ENCODE results near the gene CALHM6. TPM values are rescaled to one million over a fixed set of nuclear protein-coding genes. Genes with fewer than 3 reads are reported as not detected.

CALHM6 gene
- total RNA-seq, 2 experiments from 2014 or later = 10.9 to 11.3 TPM

DNA sequence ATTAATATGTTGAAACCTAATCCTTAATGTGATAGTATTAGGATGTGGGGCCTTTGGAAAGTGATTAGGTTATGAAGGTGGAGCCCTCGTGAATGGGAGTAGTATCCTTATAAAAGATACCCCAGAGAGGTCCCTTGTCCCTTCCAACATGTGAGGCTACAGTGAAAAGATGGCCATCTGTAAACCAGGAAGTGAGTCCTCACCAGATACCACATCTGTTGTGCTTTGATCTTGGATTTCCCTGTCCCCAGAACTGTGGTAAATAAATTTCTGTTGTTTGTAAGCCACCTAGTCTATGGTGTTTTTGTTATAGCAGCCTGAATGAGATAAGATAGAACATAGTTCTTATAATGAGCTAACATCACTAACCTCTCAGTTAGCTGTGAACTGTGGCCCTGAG lies 16.6 kb upstream of the CALHM6 start:
- Mint-ChIP-seq H3K27me3 (peaks cover 3% of the 10 kb centered on the region), H3K36me3 (ENCODE audit: low read depth) (no peaks in the 10 kb centered on the region), H3K27ac (no peak overlapping the region), H3K9me3 (no peaks in the 10 kb centered on the region), H3K4me3 (no peak overlapping the region), H3K4me1 (ENCODE audit: low read depth) (peaks cover 9% of the 10 kb centered on the region)
- no peak for TF ChIP-seq CTCF (IDR thresholded peaks at IDR 0.05)
- ATAC-seq = no peak
- no peak for DNase-seq
- ChIA-PET CTCF (interaction anchor here (0.9 to 1.9 kb wide), 12 partner anchors 9 to 172 kb away, joined by 3 to 6 read pairs (median 4); partner anchors contain the start of gene CALHM6), POLR2A (interaction anchor here (2.2 kb wide), 1 partner anchor 165 kb away, joined by 7 read pairs; the partner anchor contains the start of gene TSPYL1)
- intact Hi-C loops (cut with micrococcal nuclease) = loop anchor here (5.0 kb wide), 1 partner anchor 88 kb away; no protein-coding TSS in a partner anchor

- H3K4me1 Mint-ChIP-seq (ENCODE audit: low read depth) = peaks cover 9% of the 10 kb centered on the region
- ChIA-PET POLR2A (interaction anchor here (2.2 kb wide), 1 partner anchor 165 kb away, joined by 7 read pairs; the partner anchor contains the start of gene TSPYL1), CTCF (interaction anchor here (0.9 to 1.9 kb wide), 10 partner anchors 9 to 172 kb away, joined by 3 to 6 read pairs (median 4); partner anchors contain the start of gene CALHM6)
- no peaks in the 10 kb centered on the region for H3K9me3 Mint-ChIP-seq
- no peaks in the 10 kb centered on the region for H3K36me3 Mint-ChIP-seq (ENCODE audit: low read depth)
- H3K27ac Mint-ChIP-seq = no peak overlapping the region
- H3K4me3 Mint-ChIP-seq = no peak overlapping the region
- ATAC-seq (no peak), DNase-seq (no peak)
- TF ChIP-seq CTCF (IDR thresholded peaks at IDR 0.05) = no peak
- H3K27me3 Mint-ChIP-seq = peaks cover 3% of the 10 kb centered on the region
- intact Hi-C loops (cut with micrococcal nuclease) = no loop called here
Measured at GRCh38 chr6:116445102-116445501, 16.1 kb upstream of the CALHM6 start.

GRCh38 chr6:116446399-116446798 lies 14.8 kb upstream of the CALHM6 start:
- no peak overlapping the region for H3K27ac Mint-ChIP-seq
- no peak for TF ChIP-seq CTCF (IDR thresholded peaks at IDR 0.05)
- CTCF ChIA-PET = interaction anchor here (0.6 to 1.4 kb wide), 3 partner anchors 37 to 159 kb away, joined by 3 to 5 read pairs (median 3); no protein-coding TSS in a partner anchor
- peaks cover 6% of the 10 kb centered on the region for H3K27me3 Mint-ChIP-seq
- H3K4me1 Mint-ChIP-seq (ENCODE audit: low read depth) = peaks cover 20% of the 10 kb centered on the region
- H3K36me3 Mint-ChIP-seq (ENCODE audit: low read depth) = no peaks in the 10 kb centered on the region
- no peak for DNase-seq
- H3K4me3 Mint-ChIP-seq = no peak overlapping the region
- ATAC-seq = no peak
- POLR2A ChIA-PET = interaction anchor here (2.2 kb wide), 1 partner anchor 166 kb away, joined by 7 read pairs; the partner anchor contains the start of gene TSPYL1
- intact Hi-C loops (cut with micrococcal nuclease) = no loop called here
- no peaks in the 10 kb centered on the region for H3K9me3 Mint-ChIP-seq

- intact Hi-C loops (cut with micrococcal nuclease) = no loop called here
Measured at GRCh38 chr6:116447052-116447451, 14.1 kb upstream of the CALHM6 start.

More at GRCh38 chr6:116447052-116447451, 14.1 kb upstream of the CALHM6 start:
- ChIA-PET CTCF (no interaction called here), POLR2A (no interaction called here)
- DNase-seq = no peak
- no peaks in the 10 kb centered on the region for H3K9me3 Mint-ChIP-seq
- no peaks in the 10 kb centered on the region for H3K36me3 Mint-ChIP-seq (ENCODE audit: low read depth)
- no peak for ATAC-seq
- H3K4me3 Mint-ChIP-seq = no peak overlapping the region
- no peak overlapping the region for H3K27ac Mint-ChIP-seq
- peaks cover 6% of the 10 kb centered on the region for H3K27me3 Mint-ChIP-seq
- peaks cover 22% of the 10 kb centered on the region for H3K4me1 Mint-ChIP-seq (ENCODE audit: low read depth)
- no peak for TF ChIP-seq CTCF (IDR thresholded peaks at IDR 0.05)

Data from activated CD8-positive, alpha-beta T cell treated with anti-CD3 and anti-CD28 coated beads for 36 hours (primary cell).